ENCODE results near the gene SLC25A21. TPM values are rescaled to one million over a fixed set of nuclear protein-coding genes. Genes with fewer than 3 reads are reported as not detected.

Gene SLC25A21
- total RNA-seq, 1 donor from 2014 or later = 0.56 TPM

- Mint-ChIP-seq H3K27me3 (ENCODE audit: unreplicated experiment) (peaks cover 95% of the 10 kb centered on the region), H3K4me1 (ENCODE audit: unreplicated experiment) (peaks cover 30% of the 10 kb centered on the region), H3K9me3 (ENCODE audit: unreplicated experiment) (peaks cover 3% of the 10 kb centered on the region), H3K27ac (ENCODE audit: unreplicated experiment) (no peak overlapping the region), H3K4me3 (ENCODE audit: unreplicated experiment) (no peak overlapping the region), H3K36me3 (ENCODE audit: unreplicated experiment) (peaks cover 4% of the 10 kb centered on the region)
- DNase-seq (ENCODE audit: extremely low spot score, unreplicated experiment) = no peak
- no peak for TF ChIP-seq CTCF (IDR thresholded peaks at IDR 0.05)
Measured at GRCh38 chr14:36653962-36654793, 518.2 kb downstream of the SLC25A21 start.

- peaks cover 3% of the 10 kb centered on the region for H3K9me3 Mint-ChIP-seq (ENCODE audit: unreplicated experiment)
- no peak overlapping the region for H3K4me3 Mint-ChIP-seq (ENCODE audit: unreplicated experiment)
- DNase-seq (ENCODE audit: extremely low spot score, unreplicated experiment) = no peak
- TF ChIP-seq CTCF (IDR thresholded peaks at IDR 0.05) = no peak
- H3K4me1 Mint-ChIP-seq (ENCODE audit: unreplicated experiment) = peaks cover 27% of the 10 kb centered on the region
- H3K27ac Mint-ChIP-seq (ENCODE audit: unreplicated experiment) = no peak overlapping the region
- peaks cover 97% of the 10 kb centered on the region for H3K27me3 Mint-ChIP-seq (ENCODE audit: unreplicated experiment)
- H3K36me3 Mint-ChIP-seq (ENCODE audit: unreplicated experiment) = peaks cover 4% of the 10 kb centered on the region
Measured at GRCh38 chr14:36653413-36653812, 519.0 kb downstream of the SLC25A21 start.

- peaks cover 3% of the 10 kb centered on the region for H3K9me3 Mint-ChIP-seq (ENCODE audit: unreplicated experiment)
- H3K27me3 Mint-ChIP-seq (ENCODE audit: unreplicated experiment) = peaks cover 97% of the 10 kb centered on the region
- H3K36me3 Mint-ChIP-seq (ENCODE audit: unreplicated experiment) = peaks cover 4% of the 10 kb centered on the region
- peaks cover 33% of the 10 kb centered on the region for H3K4me1 Mint-ChIP-seq (ENCODE audit: unreplicated experiment)
- H3K4me3 Mint-ChIP-seq (ENCODE audit: unreplicated experiment) = no peak overlapping the region
- DNase-seq (ENCODE audit: extremely low spot score, unreplicated experiment) = no peak
- no peak overlapping the region for H3K27ac Mint-ChIP-seq (ENCODE audit: unreplicated experiment)
- TF ChIP-seq CTCF (IDR thresholded peaks at IDR 0.05) = no peak
Measured at GRCh38 chr14:36652542-36653201, 519.7 kb downstream of the SLC25A21 start.

- DNase-seq (ENCODE audit: extremely low spot score, unreplicated experiment) = no peak
- Mint-ChIP-seq H3K27me3 (ENCODE audit: unreplicated experiment) (peaks cover 91% of the 10 kb centered on the region), H3K4me3 (ENCODE audit: unreplicated experiment) (no peak overlapping the region), H3K36me3 (ENCODE audit: unreplicated experiment) (no peaks in the 10 kb centered on the region), H3K9me3 (ENCODE audit: unreplicated experiment) (no peaks in the 10 kb centered on the region), H3K27ac (ENCODE audit: unreplicated experiment) (no peak overlapping the region), H3K4me1 (ENCODE audit: unreplicated experiment) (peaks cover 17% of the 10 kb centered on the region)
- no peak for TF ChIP-seq CTCF (IDR thresholded peaks at IDR 0.05)
Measured at GRCh38 chr14:36649872-36650650, 522.3 kb downstream of the SLC25A21 start.
